ENCODE results near the gene DRG2. TPM values are rescaled to one million over a fixed set of nuclear protein-coding genes. Genes with fewer than 3 reads are reported as not detected.

The DRG2 gene
- total and polyA plus RNA-seq, 2 of the 8 experiments (the other 6 are each of a cell fraction or from before 2014, with no cell fraction given) = 44.6 to 47.8 TPM

DNA sequence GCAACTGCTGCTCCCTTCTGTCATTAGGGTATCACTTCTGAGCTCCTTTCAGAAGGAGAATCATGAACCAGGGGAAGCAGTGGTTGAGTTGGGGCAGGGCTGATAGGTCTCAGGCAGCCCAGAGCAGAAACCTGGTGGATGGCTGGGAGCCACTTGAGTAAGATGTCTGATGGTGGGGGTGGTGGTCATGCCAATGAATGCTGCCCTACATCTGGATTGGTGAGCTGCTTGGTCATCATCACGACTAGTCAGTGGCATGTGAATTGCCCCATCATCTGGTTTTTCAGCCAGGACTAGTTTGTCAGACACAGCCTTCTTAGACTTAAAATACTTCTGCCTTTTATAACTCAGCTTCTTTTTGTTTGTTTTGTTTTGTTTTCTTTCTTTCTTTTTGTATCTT is 46.0 kb upstream of the DRG2 start:
- Histone ChIP-seq H2BK5ac (ENCODE audit: low read depth, low read length) (no peak overlapping the region), H3K4me1 (replicated peaks in 1 of 4; ENCODE audit: control insufficient read depth in 3 of 4, insufficient read depth in 4 of 4, low read length in 3 of 4) (peaks cover 0 to 4% (median 3%) of the 10 kb centered on the region in 4 experiments), H3K27ac (ENCODE audit: low read depth, low read length) (no peak overlapping the region), H4K91ac (replicated peaks; ENCODE audit: insufficient read length, low read length) (no peak overlapping the region), H4K20me1 (replicated peaks in 1 of 2; ENCODE audit: control insufficient read depth in 1 of 2, insufficient read depth in 2 of 2, low read length in 2 of 2) (peaks cover 4 to 5% of the 10 kb centered on the region in 2 experiments), H2BK12ac (ENCODE audit: low read depth, low read length) (no peak overlapping the region), H3K27me3 (replicated peaks in 1 of 4; ENCODE audit: control insufficient read depth in 3 of 4, extremely low read depth in 1 of 4, insufficient read depth in 3 of 4, low read length in 3 of 4) (peaks cover 0 to 6% (median 3%) of the 10 kb centered on the region in 4 experiments; a peak in 2 of 7 replicates), H2BK20ac (ENCODE audit: low read length) (no peak overlapping the region), H3K4me2 (ENCODE audit: insufficient read depth in 1 of 2, low read depth in 2 of 2, low read length in 2 of 2) (no peak overlapping the region), H2AFZ (ENCODE audit: low read length) (no peak overlapping the region), H3K79me2 (ENCODE audit: control insufficient read depth in 1 of 2, insufficient read depth in 2 of 2, low read length in 2 of 2) (peaks cover 0 to 20% of the 10 kb centered on the region in 2 experiments; a peak in 1 of 4 replicates), H3K9ac (replicated peaks in 1 of 4; ENCODE audit: extremely low read depth in 1 of 4, low read depth in 3 of 4, low read length in 3 of 4) (no peak overlapping the region), H3K14ac (ENCODE audit: insufficient read length) (no peak overlapping the region), H2BK120ac (replicated peaks; ENCODE audit: low read depth, low read length) (no peak overlapping the region), H3K23me2 (ENCODE audit: low read depth, low read length) (peaks cover 7% of the 10 kb centered on the region), H2BK15ac (ENCODE audit: low read length) (no peak overlapping the region), H3K9me3 (ENCODE audit: insufficient read depth in 2 of 2, low read depth in 1 of 2, low read length in 1 of 2) (no peaks in the 10 kb centered on the region), H4K8ac (ENCODE audit: extremely low read depth, insufficient read depth, low read length) (no peak overlapping the region), H3K36me3 (ENCODE audit: control insufficient read depth in 2 of 4, insufficient read depth in 4 of 4, low read length in 3 of 4) (peaks cover 0 to 3% (median 0%) of the 10 kb centered on the region in 4 experiments; a peak in 1 of 8 replicates), H3K23ac (ENCODE audit: insufficient read length) (no peak overlapping the region), H2AK5ac (ENCODE audit: low read depth, low read length) (no peak overlapping the region), H3K4ac (replicated peaks; ENCODE audit: insufficient read length, low read depth, low read length) (no peak overlapping the region), H3K4me3 (ENCODE audit: extremely low read depth in 1 of 4, insufficient read depth in 2 of 4, low read depth in 3 of 4, low read length in 4 of 4) (no peak overlapping the region), H3K56ac (replicated peaks; ENCODE audit: insufficient read length, low read depth, low read length) (no peak overlapping the region), H3K79me1 (ENCODE audit: low read depth, low read length) (peaks cover 3% of the 10 kb centered on the region; the same call in 1 of the 2 replicates), H3K18ac (ENCODE audit: extremely low read depth, low read length) (no peak overlapping the region), H4K5ac (ENCODE audit: insufficient read length, low read depth, low read length) (no peak overlapping the region)
- TF ChIP-seq HDAC2 (IDR thresholded peaks at IDR 0.05; ENCODE audit: borderline replicate concordance in 1 of 2, low read depth in 2 of 2, low read length in 2 of 2) = no peak
- TF ChIP-seq TEAD4 (IDR thresholded peaks at IDR 0.05; ENCODE audit: low read depth, low read length) = no peak
- TF ChIP-seq JUND (IDR thresholded peaks at IDR 0.05; ENCODE audit: low read length) = no peak
- 71% methylated on average over 1 of the region's 1 CpG; no CpG with 5 or more reads in 1 of the 2 experiments for WGBS, 2 experiments (ENCODE audit: extremely low coverage in 1 of 2, insufficient coverage in 1 of 2, insufficient read length in 1 of 2, insufficient replicate concordance in 2 of 2, low coverage in 1 of 2, low lambda C conversion rate in 2 of 2, missing lambda C conversion rate in 1 of 2)
- DNase-seq (ENCODE audit: low read depth in 1 of 2, low spot score in 2 of 2) = no peak
- ChIA-PET POLR2A (ENCODE audit: partially characterized antibody) (interaction anchor here (0.5 to 1.2 kb wide), 2 partner anchors 25 to 121 kb away, joined by 3 read pairs; no protein-coding TSS in a partner anchor), CTCF (ENCODE audit: partially characterized antibody) (interaction anchor here (1.0 to 1.3 kb wide), 2 partner anchors 9 to 37 kb away, joined by 3 to 4 read pairs; no protein-coding TSS in a partner anchor)
- no peak for FAIRE-seq
